ENCODE results near the gene MBD6.

GRCh38 chr12:57519796-57520052, 2.9 kb upstream of the MBD6 start:
- TF ChIP-seq CREB1 (IDR thresholded peaks at IDR 0.05; ENCODE audit: low read depth) (no peak), CEBPB (IDR thresholded peaks at IDR 0.05) (no peak)
